Measurements from ENCODE around the gene RPN2.

The RPN2 gene

DNA sequence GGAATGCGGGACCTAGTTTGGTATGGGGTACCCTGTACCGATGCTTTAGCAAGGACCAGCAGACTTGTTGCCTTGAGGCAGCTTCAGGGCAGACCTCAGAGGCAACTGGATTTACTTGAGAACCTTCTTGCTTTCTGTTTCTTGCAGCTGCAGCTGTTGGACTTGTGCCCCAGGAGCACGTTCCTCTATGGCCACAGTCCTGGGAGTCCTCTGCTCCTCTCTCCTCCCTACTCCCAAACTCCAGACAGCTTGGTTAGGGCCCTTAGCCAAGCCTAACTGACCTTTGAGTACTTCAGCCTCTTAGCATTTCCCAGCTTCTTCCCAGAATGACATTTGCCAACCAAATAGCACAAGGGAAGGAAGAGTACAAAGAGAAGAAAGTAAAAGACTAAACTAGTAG, 47.8 kb downstream of the RPN2 start:
- H3K4me1 ChIP-seq (ENCODE audit: control insufficient read depth, insufficient read depth, low read depth, low read length), result no peaks in the 10 kb centered on the region
- no peak overlapping the region for H2BK5ac ChIP-seq (ENCODE audit: low read depth, low read length, poor library complexity, severe bottlenecking)
- H2BK15ac ChIP-seq (ENCODE audit: low read depth, poor library complexity, severe bottlenecking), result no peak overlapping the region
- H3K36me3 ChIP-seq (ENCODE audit: control insufficient read depth in 1 of 2, insufficient read depth in 2 of 2, low read depth in 1 of 2, low read length in 2 of 2), result peaks cover 48 to 84% of the 10 kb centered on the region in 2 experiments
- peaks cover 37% of the 10 kb centered on the region for H3K79me1 ChIP-seq (replicated peaks; ENCODE audit: low read length, poor library complexity, severe bottlenecking)
- H3K14ac ChIP-seq (ENCODE audit: low read length in 2 of 2), result no peak overlapping the region
- no peak overlapping the region for H2BK120ac ChIP-seq (ENCODE audit: low read depth, low read length)
- H2BK12ac ChIP-seq (ENCODE audit: low read length in 2 of 2), result no peak overlapping the region
- H3K4me3 ChIP-seq (ENCODE audit: insufficient read depth in 1 of 2, low read depth in 1 of 2, low read length in 2 of 2), result no peak overlapping the region
- H3K27me3 ChIP-seq (ENCODE audit: control insufficient read depth in 1 of 2, insufficient read depth in 1 of 2, low read length in 2 of 2), result no peaks in the 10 kb centered on the region
- no peak overlapping the region for H3K9ac ChIP-seq (ENCODE audit: low read length)
- H4K8ac ChIP-seq (ENCODE audit: low read length), result no peak overlapping the region
- DNase-seq, result no peak
- 91% methylated on average over 3 of the region's 3 CpGs for WGBS
- H3K9me3 ChIP-seq (ENCODE audit: control insufficient read depth, low read length), result no peaks in the 10 kb centered on the region
- no peak overlapping the region for H3K23ac ChIP-seq (ENCODE audit: low read length in 2 of 2)
- no peak overlapping the region for H2AFZ ChIP-seq (ENCODE audit: low read depth, low read length)
- H2AK5ac ChIP-seq (ENCODE audit: low read length, severe bottlenecking), result no peak overlapping the region
- no peak overlapping the region for H3K4ac ChIP-seq (ENCODE audit: low read depth in 1 of 2, low read length in 2 of 2)
- no peak overlapping the region for H3K4me2 ChIP-seq (ENCODE audit: low read length, poor library complexity, severe bottlenecking)
- no peak overlapping the region for H4K91ac ChIP-seq (ENCODE audit: low read length)
- H3K27ac ChIP-seq (ENCODE audit: low read length, poor library complexity, severe bottlenecking), result no peak overlapping the region
- H3K18ac ChIP-seq (ENCODE audit: low read depth in 1 of 2, low read length in 2 of 2), result no peak overlapping the region

DNA sequence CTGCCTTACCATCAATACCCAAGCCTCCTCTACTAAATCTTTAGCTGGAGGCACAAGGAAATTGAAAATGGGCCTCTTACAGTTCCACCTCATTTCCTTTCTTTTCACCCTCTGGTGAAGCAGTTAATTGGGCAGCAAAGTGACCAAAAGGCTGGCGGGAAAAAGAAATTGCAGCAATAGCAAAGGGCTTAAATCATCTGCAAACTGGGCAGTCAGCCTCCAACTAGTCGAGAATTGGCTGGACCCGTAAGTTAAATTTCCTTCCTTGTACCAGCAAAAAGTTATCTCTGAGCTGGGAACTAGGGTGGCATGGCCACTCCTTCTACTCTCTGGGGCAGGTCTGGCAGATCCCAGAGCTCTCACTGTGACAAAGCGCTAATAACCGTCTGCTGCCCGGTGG, 49.0 kb downstream of the RPN2 start:
- Histone ChIP-seq H4K91ac (ENCODE audit: low read length) (no peak overlapping the region), H3K4ac (ENCODE audit: low read depth in 1 of 2, low read length in 2 of 2) (no peak overlapping the region), H3K23ac (ENCODE audit: low read length in 2 of 2) (no peak overlapping the region), H2BK5ac (ENCODE audit: low read depth, low read length, poor library complexity, severe bottlenecking) (no peak overlapping the region), H2AFZ (ENCODE audit: low read depth, low read length) (no peak overlapping the region), H3K4me1 (ENCODE audit: control insufficient read depth, insufficient read depth, low read depth, low read length) (no peaks in the 10 kb centered on the region), H3K9ac (ENCODE audit: low read length) (peak overlapping the region; percentile 3), H3K27ac (ENCODE audit: low read length, poor library complexity, severe bottlenecking) (no peak overlapping the region), H3K79me1 (replicated peaks; ENCODE audit: low read length, poor library complexity, severe bottlenecking) (peaks cover 39% of the 10 kb centered on the region), H2AK5ac (ENCODE audit: low read length, severe bottlenecking) (no peak overlapping the region), H3K4me3 (ENCODE audit: insufficient read depth in 1 of 2, low read depth in 1 of 2, low read length in 2 of 2) (no peak overlapping the region), H3K14ac (ENCODE audit: low read length in 2 of 2) (no peak overlapping the region), H3K36me3 (ENCODE audit: control insufficient read depth in 1 of 2, insufficient read depth in 2 of 2, low read depth in 1 of 2, low read length in 2 of 2) (peaks cover 51 to 96% of the 10 kb centered on the region in 2 experiments), H3K9me3 (ENCODE audit: control insufficient read depth, low read length) (no peaks in the 10 kb centered on the region), H2BK15ac (ENCODE audit: low read depth, poor library complexity, severe bottlenecking) (no peak overlapping the region), H3K4me2 (ENCODE audit: low read length, poor library complexity, severe bottlenecking) (no peak overlapping the region), H3K27me3 (ENCODE audit: control insufficient read depth in 1 of 2, insufficient read depth in 1 of 2, low read length in 2 of 2) (no peaks in the 10 kb centered on the region), H3K18ac (ENCODE audit: low read depth in 1 of 2, low read length in 2 of 2) (no peak overlapping the region), H2BK120ac (ENCODE audit: low read depth, low read length) (no peak overlapping the region), H2BK12ac (ENCODE audit: low read length in 2 of 2) (no peak overlapping the region), H4K8ac (ENCODE audit: low read length) (no peak overlapping the region)
- no peak for DNase-seq
- 97% methylated on average over 6 of the region's 6 CpGs for WGBS

DNA sequence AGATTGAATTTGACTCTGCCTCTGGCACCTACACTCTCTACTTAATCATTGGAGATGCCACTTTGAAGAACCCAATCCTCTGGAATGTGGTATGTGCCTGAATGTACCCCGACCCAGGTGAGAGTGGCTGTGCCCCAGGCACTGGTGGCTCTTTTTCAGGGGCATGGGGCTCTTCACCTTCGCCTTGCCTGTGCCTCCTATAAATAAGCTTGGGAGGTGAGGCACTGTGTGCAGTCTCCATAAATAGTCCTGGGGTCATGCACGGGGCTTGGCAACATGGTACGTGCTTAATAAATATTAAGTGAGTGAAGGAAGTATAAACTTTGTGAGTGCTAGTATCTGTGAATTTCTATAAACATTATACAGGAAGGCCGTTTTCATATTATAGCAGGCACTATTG, 49.5 kb downstream of the RPN2 start:
- H3K9ac ChIP-seq (ENCODE audit: low read length), result no peak overlapping the region
- H3K18ac ChIP-seq (ENCODE audit: low read depth in 1 of 2, low read length in 2 of 2), result no peak overlapping the region
- no peak overlapping the region for H3K4me2 ChIP-seq (ENCODE audit: low read length, poor library complexity, severe bottlenecking)
- peaks cover 39% of the 10 kb centered on the region for H3K79me1 ChIP-seq (replicated peaks; ENCODE audit: low read length, poor library complexity, severe bottlenecking)
- no peak overlapping the region for H3K4me3 ChIP-seq (ENCODE audit: insufficient read depth in 1 of 2, low read depth in 1 of 2, low read length in 2 of 2)
- H4K91ac ChIP-seq (ENCODE audit: low read length), result no peak overlapping the region
- no peak overlapping the region for H2BK5ac ChIP-seq (ENCODE audit: low read depth, low read length, poor library complexity, severe bottlenecking)
- no peak overlapping the region for H4K8ac ChIP-seq (ENCODE audit: low read length)
- H3K27me3 ChIP-seq (ENCODE audit: control insufficient read depth in 1 of 2, insufficient read depth in 1 of 2, low read length in 2 of 2), result no peaks in the 10 kb centered on the region
- no peak overlapping the region for H3K4ac ChIP-seq (ENCODE audit: low read depth in 1 of 2, low read length in 2 of 2)
- H2AFZ ChIP-seq (ENCODE audit: low read depth, low read length), result no peak overlapping the region
- no peak overlapping the region for H3K27ac ChIP-seq (ENCODE audit: low read length, poor library complexity, severe bottlenecking)
- H2BK15ac ChIP-seq (ENCODE audit: low read depth, poor library complexity, severe bottlenecking), result no peak overlapping the region
- no peak overlapping the region for H2BK12ac ChIP-seq (ENCODE audit: low read length in 2 of 2)
- peaks cover 50 to 99% of the 10 kb centered on the region in 2 experiments for H3K36me3 ChIP-seq (ENCODE audit: control insufficient read depth in 1 of 2, insufficient read depth in 2 of 2, low read depth in 1 of 2, low read length in 2 of 2)
- H3K23ac ChIP-seq (ENCODE audit: low read length in 2 of 2), result no peak overlapping the region
- H3K9me3 ChIP-seq (ENCODE audit: control insufficient read depth, low read length), result no peaks in the 10 kb centered on the region
- H2AK5ac ChIP-seq (ENCODE audit: low read length, severe bottlenecking), result no peak overlapping the region
- DNase-seq, result no peak
- no peaks in the 10 kb centered on the region for H3K4me1 ChIP-seq (ENCODE audit: control insufficient read depth, insufficient read depth, low read depth, low read length)
- 94% methylated on average over 5 of the region's 5 CpGs for WGBS
- no peak overlapping the region for H2BK120ac ChIP-seq (ENCODE audit: low read depth, low read length)
- H3K14ac ChIP-seq (ENCODE audit: low read length in 2 of 2), result no peak overlapping the region

DNA sequence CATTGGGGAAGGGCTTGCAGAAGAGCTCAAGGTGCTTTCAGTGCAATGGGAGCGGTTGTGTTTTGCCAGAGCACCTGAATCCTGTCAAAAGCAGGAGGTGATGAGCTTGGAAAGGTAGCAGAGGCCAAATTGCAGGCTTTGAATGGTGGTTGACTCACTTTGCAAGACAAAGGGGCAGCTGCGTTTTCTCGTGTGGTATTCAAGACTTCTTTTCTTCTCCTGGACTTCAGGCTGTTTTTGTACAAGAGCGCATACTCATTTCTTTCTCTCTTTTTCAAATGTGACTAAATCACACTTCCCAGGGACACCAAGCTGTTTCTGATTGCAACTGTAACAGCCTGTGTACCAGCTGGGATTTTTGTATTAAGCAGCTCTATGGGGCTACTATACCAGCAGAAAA, 50.2 kb downstream of the RPN2 start:
- no peak overlapping the region for H2BK120ac ChIP-seq (ENCODE audit: low read depth, low read length)
- no peak overlapping the region for H3K18ac ChIP-seq (ENCODE audit: low read depth in 1 of 2, low read length in 2 of 2)
- H3K9ac ChIP-seq (ENCODE audit: low read length), result no peak overlapping the region
- no peak overlapping the region for H2BK12ac ChIP-seq (ENCODE audit: low read length in 2 of 2)
- H3K36me3 ChIP-seq (ENCODE audit: control insufficient read depth in 1 of 2, insufficient read depth in 2 of 2, low read depth in 1 of 2, low read length in 2 of 2), result peaks cover 50 to 99% of the 10 kb centered on the region in 2 experiments
- H3K27ac ChIP-seq (ENCODE audit: low read length, poor library complexity, severe bottlenecking), result no peak overlapping the region
- H3K4me2 ChIP-seq (ENCODE audit: low read length, poor library complexity, severe bottlenecking), result no peak overlapping the region
- no peak overlapping the region for H2AK5ac ChIP-seq (ENCODE audit: low read length, severe bottlenecking)
- H3K9me3 ChIP-seq (ENCODE audit: control insufficient read depth, low read length), result no peaks in the 10 kb centered on the region
- no peak overlapping the region for H3K4ac ChIP-seq (ENCODE audit: low read depth in 1 of 2, low read length in 2 of 2)
- H4K91ac ChIP-seq (ENCODE audit: low read length), result no peak overlapping the region
- no peak overlapping the region for H2BK5ac ChIP-seq (ENCODE audit: low read depth, low read length, poor library complexity, severe bottlenecking)
- no peak overlapping the region for H3K14ac ChIP-seq (ENCODE audit: low read length in 2 of 2)
- no peaks in the 10 kb centered on the region for H3K4me1 ChIP-seq (ENCODE audit: control insufficient read depth, insufficient read depth, low read depth, low read length)
- H3K79me1 ChIP-seq (replicated peaks; ENCODE audit: low read length, poor library complexity, severe bottlenecking), result peaks cover 35% of the 10 kb centered on the region
- WGBS, result 86% methylated on average over 4 of the region's 4 CpGs
- no peak overlapping the region for H4K8ac ChIP-seq (ENCODE audit: low read length)
- H3K27me3 ChIP-seq (ENCODE audit: control insufficient read depth in 1 of 2, insufficient read depth in 1 of 2, low read length in 2 of 2), result no peaks in the 10 kb centered on the region
- no peak overlapping the region for H2BK15ac ChIP-seq (ENCODE audit: low read depth, poor library complexity, severe bottlenecking)
- no peak for DNase-seq
- H2AFZ ChIP-seq (ENCODE audit: low read depth, low read length), result no peak overlapping the region
- H3K23ac ChIP-seq (ENCODE audit: low read length in 2 of 2), result no peak overlapping the region
- H3K4me3 ChIP-seq (ENCODE audit: insufficient read depth in 1 of 2, low read depth in 1 of 2, low read length in 2 of 2), result no peak overlapping the region
